ENCODE results near the gene MT2A.
A peak's percentile ranks its signal among the peaks of the same experiment; 100 is the strongest.

Gene MT2A

GRCh38 chr16:56594292-56594619 is 14.1 kb upstream of the MT2A start:
- DNase-seq (ENCODE audit: insufficient read length, low spot score) (no peak), FAIRE-seq (no peak)

GRCh38 chr16:56600398-56600999 is 7.9 kb upstream of the MT2A start:
- FAIRE-seq (peak; percentile 39), DNase-seq (ENCODE audit: insufficient read length, low spot score) (no peak)

- no peak for FAIRE-seq
- DNase-seq (ENCODE audit: insufficient read length, low spot score), result no peak
These were observed 7.1 kb upstream of the MT2A start for GRCh38 chr16:56601325-56601724.

- DNase-seq (ENCODE audit: insufficient read length, low spot score), result no peak
- no peak for FAIRE-seq
These were observed 4.8 kb upstream of the MT2A start for GRCh38 chr16:56603589-56603988.

- no peak for FAIRE-seq
- DNase-seq (ENCODE audit: insufficient read length, low spot score), result no peak
These were observed 3.4 kb upstream of the MT2A start for GRCh38 chr16:56604966-56605365.

- FAIRE-seq, result no peak
- no peak for DNase-seq (ENCODE audit: insufficient read length, low spot score)
These were observed 2.9 kb upstream of the MT2A start for GRCh38 chr16:56605475-56605874.

GRCh38 chr16:56606071-56606475 is 2.3 kb upstream of the MT2A start:
- DNase-seq (ENCODE audit: insufficient read length, low spot score) (no peak), FAIRE-seq (no peak)

GRCh38 chr16:56606476-56607108 is 1.8 kb upstream of the MT2A start:
- DNase-seq (ENCODE audit: insufficient read length, low spot score), result no peak

GRCh38 chr16:56607109-56607618 is 1.2 kb upstream of the MT2A start:
- FAIRE-seq (no peak), DNase-seq (ENCODE audit: insufficient read length, low spot score) (no peak)

More at GRCh38 chr16:56606476-56607108, 1.8 kb upstream of the MT2A start:
- FAIRE-seq, result no peak

GRCh38 chr16:56607675-56608042 is 725 bp upstream of the MT2A start:
- FAIRE-seq (no peak), DNase-seq (ENCODE audit: insufficient read length, low spot score) (no peak)

- DNase-seq (ENCODE audit: insufficient read length, low spot score), result no peak
- peak; percentile 23 for FAIRE-seq
These were observed 585 bp downstream of the MT2A start for GRCh38 chr16:56608876-56609462.

- DNase-seq (ENCODE audit: insufficient read length, low spot score) (peak; percentile 65), FAIRE-seq (peak; percentile 84)
These were observed 1.1 kb downstream of the MT2A start for GRCh38 chr16:56609463-56609921.

- no peak for DNase-seq (ENCODE audit: insufficient read length, low spot score)
- FAIRE-seq, result no peak
These were observed 1.7 kb downstream of the MT2A start for GRCh38 chr16:56610017-56610608.

GRCh38 chr16:56610609-56611111 is 2.3 kb downstream of the MT2A start:
- no peak for FAIRE-seq

GRCh38 chr16:56611281-56611833 is 3.0 kb downstream of the MT2A start:
- DNase-seq (ENCODE audit: insufficient read length, low spot score) (no peak), FAIRE-seq (no peak)

More at GRCh38 chr16:56610609-56611111, 2.3 kb downstream of the MT2A start:
- no peak for DNase-seq (ENCODE audit: insufficient read length, low spot score)

- FAIRE-seq, result no peak
These were observed 5.3 kb downstream of the MT2A start for GRCh38 chr16:56613706-56614105.

GRCh38 chr16:56614549-56614991 is 6.2 kb downstream of the MT2A start:
- FAIRE-seq (no peak), DNase-seq (ENCODE audit: insufficient read length, low spot score) (no peak)

More at GRCh38 chr16:56613706-56614105, 5.3 kb downstream of the MT2A start:
- DNase-seq (ENCODE audit: insufficient read length, low spot score), result no peak

- DNase-seq (ENCODE audit: insufficient read length, low spot score) (no peak), FAIRE-seq (no peak)
These were observed 7.0 kb downstream of the MT2A start for GRCh38 chr16:56615353-56615752.

- FAIRE-seq (no peak), DNase-seq (ENCODE audit: insufficient read length, low spot score) (no peak)
These were observed 8.3 kb downstream of the MT2A start for GRCh38 chr16:56616608-56617211.

- DNase-seq (ENCODE audit: insufficient read length, low spot score) (no peak), FAIRE-seq (no peak)
These were observed 9.1 kb downstream of the MT2A start for GRCh38 chr16:56617212-56618085.

All from GM19239 (cell line).